Measurements from ENCODE around the gene RPTOR.

DNA sequence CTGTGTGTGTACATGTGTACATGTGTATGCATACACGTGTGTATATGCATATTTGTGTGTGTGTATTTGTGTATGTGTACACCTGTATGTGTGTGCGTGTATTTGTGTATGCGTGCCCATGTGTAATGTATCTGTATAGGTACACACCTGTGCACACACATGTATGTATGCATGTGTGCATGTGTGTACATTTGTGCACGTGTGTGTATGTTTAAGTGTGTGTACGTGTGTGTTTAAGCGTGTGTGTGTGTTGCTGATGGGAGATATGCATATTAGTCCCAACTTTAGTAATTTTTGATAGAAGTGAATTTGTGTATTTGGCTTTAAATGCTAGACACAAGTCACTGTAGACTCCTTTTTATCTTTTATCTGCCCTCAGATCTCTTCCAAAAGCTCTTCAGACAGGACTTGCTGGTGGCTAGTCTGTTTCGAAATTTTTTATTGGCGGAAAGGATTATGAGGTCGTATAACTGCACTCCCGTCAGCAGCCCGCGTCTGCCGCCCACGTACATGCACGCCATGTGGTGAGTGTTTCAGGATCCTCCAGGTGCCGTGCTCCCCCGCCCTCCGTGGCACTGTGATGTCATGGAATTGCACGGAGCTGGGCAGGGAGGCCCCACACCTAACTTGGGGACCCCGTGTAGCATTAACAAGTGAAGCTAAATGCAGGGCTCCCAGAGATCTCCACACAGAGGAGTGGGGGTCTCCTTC lies 278.2 kb downstream of the RPTOR start:
- TF ChIP-seq, protein P1, sequence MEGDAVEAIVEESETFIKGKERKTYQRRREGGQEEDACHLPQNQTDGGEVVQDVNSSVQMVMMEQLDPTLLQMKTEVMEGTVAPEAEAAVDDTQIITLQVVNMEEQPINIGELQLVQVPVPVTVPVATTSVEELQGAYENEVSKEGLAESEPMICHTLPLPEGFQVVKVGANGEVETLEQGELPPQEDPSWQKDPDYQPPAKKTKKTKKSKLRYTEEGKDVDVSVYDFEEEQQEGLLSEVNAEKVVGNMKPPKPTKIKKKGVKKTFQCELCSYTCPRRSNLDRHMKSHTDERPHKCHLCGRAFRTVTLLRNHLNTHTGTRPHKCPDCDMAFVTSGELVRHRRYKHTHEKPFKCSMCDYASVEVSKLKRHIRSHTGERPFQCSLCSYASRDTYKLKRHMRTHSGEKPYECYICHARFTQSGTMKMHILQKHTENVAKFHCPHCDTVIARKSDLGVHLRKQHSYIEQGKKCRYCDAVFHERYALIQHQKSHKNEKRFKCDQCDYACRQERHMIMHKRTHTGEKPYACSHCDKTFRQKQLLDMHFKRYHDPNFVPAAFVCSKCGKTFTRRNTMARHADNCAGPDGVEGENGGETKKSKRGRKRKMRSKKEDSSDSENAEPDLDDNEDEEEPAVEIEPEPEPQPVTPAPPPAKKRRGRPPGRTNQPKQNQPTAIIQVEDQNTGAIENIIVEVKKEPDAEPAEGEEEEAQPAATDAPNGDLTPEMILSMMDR (IDR thresholded peaks at IDR 0.05; ENCODE audit: low read depth, low read length), result no peak
- TF ChIP-seq EZH2phosphoT487 (IDR thresholded peaks at IDR 0.05; ENCODE audit: low read depth), result no peak
